ENCODE data around the gene SELENOV.

GRCh38 chr19:39550197-39550596 is 35.3 kb downstream of the SELENOV start:
- TF ChIP-seq POLR2A (IDR thresholded peaks at IDR 0.05; ENCODE audit: low read length), result no peak
- TF ChIP-seq GATA1 (IDR thresholded peaks at IDR 0.05; ENCODE audit: low read depth, low read length), result no peak
